IMR-90 (cell line): ENCODE data around the gene AFAP1L1. TPM values are rescaled to one million over a fixed set of nuclear protein-coding genes. Genes with fewer than 3 reads are reported as not detected.

Experiments
- ATAC-seq: fragments of 200-7000 bp; cut with Tn5 transposase; 2 replicates; pipeline ENCODE4 v1.9.1; 2020; ENCODE audit warnings: low read depth, mild to moderate bottlenecking, moderate library complexity
- BruUV-seq: library from RNA; stranded (reverse); fragments of 400-500 nt; replicated peaks from 2 replicates; lab custom pipeline; 2021; lab: Mats Ljungman, UMichigan
- CTCF ChIA-PET: fragments of 300-600 bp; formaldehyde crosslinking; extraction: SDS; loops from one replicate; lab custom pipeline; 2021; ENCODE audit warnings: antibody characterized with exemption; lab: Yijun Ruan, JAX
- POLR2A ChIA-PET: fragments of 300-600 bp; sonication (Branson Sonifier 250); formaldehyde crosslinking; loops from one replicate; lab custom pipeline; 2022; ENCODE audit warnings: antibody characterized with exemption; ENCODE audit not compliant: unreplicated experiment; lab: Charles Lee
- DNase-seq: peaks from one replicate; pipeline ENCODE4 v3.0.0; 2013
- H2AFZ ChIP-seq: replicated peaks from 2 replicates; pipeline ENCODE3; 2013; ENCODE audit warnings: low read length, mild to moderate bottlenecking; ENCODE audit not compliant: poor library complexity
- H2AK5ac ChIP-seq: 2 replicates; pipeline ENCODE4 v1.6.1; 2013; ENCODE audit warnings: low read depth, low read length, inconsistent platforms
- H2AK9ac ChIP-seq: replicated peaks from 2 replicates; pipeline ENCODE3; 2013; ENCODE audit warnings: mild to moderate bottlenecking, low read depth, low read length, moderate library complexity; ENCODE audit not compliant: poor library complexity
- H2BK120ac ChIP-seq: 2 replicates; pipeline ENCODE4 v1.6.1; 2013; ENCODE audit warnings: low read depth, low read length, inconsistent platforms
- H2BK15ac ChIP-seq: 3 replicates; pipeline ENCODE4 v1.6.1; 2013; ENCODE audit warnings: low read depth, low read length, inconsistent platforms
- H2BK20ac ChIP-seq: 2 replicates; pipeline ENCODE4 v1.6.1; 2013; ENCODE audit warnings: low read depth, mild to moderate bottlenecking, inconsistent platforms, low read length, moderate library complexity
- H2BK5ac ChIP-seq: 2 replicates; pipeline ENCODE4 v1.6.1; 2013; ENCODE audit warnings: mild to moderate bottlenecking, low read depth, low read length, inconsistent platforms; ENCODE audit not compliant: poor library complexity, severe bottlenecking
- H3K14ac ChIP-seq: replicated peaks from 2 replicates; pipeline ENCODE4 v1.6.1; 2013; ENCODE audit warnings: low read depth, low read length, inconsistent platforms
- H3K18ac ChIP-seq: 2 replicates; pipeline ENCODE4 v1.6.1; 2013; ENCODE audit warnings: low read depth, low read length, control low read depth
- H3K23ac ChIP-seq: 2 replicates; pipeline ENCODE4 v1.6.1; 2013; ENCODE audit warnings: low read depth, low read length, inconsistent platforms
- H3K27ac ChIP-seq: 2 replicates; pipeline ENCODE4 v1.5.1; 2013; ENCODE audit warnings: mild to moderate bottlenecking, control low read depth, low read length; ENCODE audit not compliant: insufficient read depth
- H3K27me3 ChIP-seq: 2 replicates; pipeline ENCODE4 v1.6.1; 2013; ENCODE audit warnings: low read length; ENCODE audit not compliant: control insufficient read depth, insufficient read depth
- H3K36me3 ChIP-seq: 2 replicates; pipeline ENCODE4 v1.6.1; 2013; ENCODE audit warnings: low read length, mixed read lengths; ENCODE audit not compliant: control insufficient read depth, insufficient read depth
- H3K4ac ChIP-seq: 2 replicates; pipeline ENCODE4 v1.6.1; 2013; ENCODE audit warnings: low read depth, low read length, inconsistent platforms
- H3K4me1 ChIP-seq: 2 replicates; pipeline ENCODE4 v1.6.1; 2013; ENCODE audit warnings: low read length, mixed read lengths; ENCODE audit not compliant: control insufficient read depth, insufficient read depth
- H3K4me2 ChIP-seq: 2 replicates; pipeline ENCODE4 v1.6.1; 2013; ENCODE audit warnings: low read depth, mild to moderate bottlenecking, control low read depth, low read length, moderate library complexity
- H3K4me3 ChIP-seq: 2 replicates; pipeline ENCODE4 v1.5.1; 2013; ENCODE audit warnings: low read depth, mild to moderate bottlenecking, control low read depth, low read length, moderate library complexity; ENCODE audit not compliant: insufficient read depth
- H3K56ac ChIP-seq: 2 replicates; pipeline ENCODE4 v1.6.1; 2013; ENCODE audit warnings: low read length, inconsistent platforms; ENCODE audit not compliant: insufficient read depth; ENCODE audit errors: extremely low read depth
- H3K79me1 ChIP-seq, 2 experiments: 2 replicates each; pipeline ENCODE4 v1.6.1; 2013; ENCODE audit warnings: low read length in 2 of 2, inconsistent platforms in 1 of 2, low read depth in 1 of 2
- H3K9ac ChIP-seq: 2 replicates; pipeline ENCODE4 v1.6.1; 2013; ENCODE audit warnings: low read depth, low read length, control low read depth
- H3K9me1 ChIP-seq: 2 replicates; pipeline ENCODE4 v1.6.1; 2013; ENCODE audit warnings: low read length, inconsistent platforms; ENCODE audit not compliant: insufficient read depth
- H3K9me3 ChIP-seq: 2 replicates; pipeline ENCODE4 v1.6.1; 2013; ENCODE audit warnings: low read length; ENCODE audit not compliant: control insufficient read depth, insufficient read depth
- H4K20me1 ChIP-seq: 2 replicates; pipeline ENCODE4 v1.6.1; 2013; ENCODE audit warnings: low read length, inconsistent platforms; ENCODE audit not compliant: insufficient read depth
- H4K5ac ChIP-seq: 2 replicates; pipeline ENCODE4 v1.6.1; 2013; ENCODE audit warnings: mild to moderate bottlenecking, low read depth, low read length, control low read depth
- H4K8ac ChIP-seq, 2 experiments: 2 replicates each; pipeline ENCODE4 v1.6.1; 2013; ENCODE audit warnings: low read depth in 2 of 2, low read length in 2 of 2, control low read depth in 1 of 2, inconsistent platforms in 1 of 2
- H4K91ac ChIP-seq: 2 replicates; pipeline ENCODE4 v1.6.1; 2013; ENCODE audit warnings: low read depth, low read length, inconsistent platforms; ENCODE audit not compliant: insufficient read depth
- BHLHE40 ChIP-seq: fragments of 150-350 bp; IDR thresholded peaks from 2 replicates; pipeline ENCODE4 v1.6.1; 2016; ENCODE audit warnings: mild to moderate bottlenecking, low read depth, low read length
- CHD1 ChIP-seq: IDR thresholded peaks from 2 replicates; pipeline ENCODE4 v1.6.1; 2012; ENCODE audit warnings: low read depth, low read length, improper control_type of control experiment
- ELK1 ChIP-seq: fragments of 150-350 bp; IDR thresholded peaks from 2 replicates; pipeline ENCODE4 v1.6.1; 2016; ENCODE audit warnings: low read depth, mild to moderate bottlenecking, low read length, moderate library complexity, borderline replicate concordance
- MAZ ChIP-seq: IDR thresholded peaks from 2 replicates; pipeline ENCODE4 v1.6.1; 2012; ENCODE audit warnings: low read depth, mild to moderate bottlenecking, low read length, improper control_type of control experiment, moderate library complexity, borderline replicate concordance
- NFE2L2 ChIP-seq: fragments of 150-350 bp; IDR thresholded peaks from 2 replicates; pipeline ENCODE4 v1.6.1; 2016; ENCODE audit warnings: low read depth, mild to moderate bottlenecking, low read length
- POLR2A ChIP-seq: IDR thresholded peaks from 2 replicates; pipeline ENCODE4 v1.6.1; 2012; ENCODE audit warnings: mild to moderate bottlenecking, low read depth, low read length
- RAD21 ChIP-seq: IDR thresholded peaks from 2 replicates; pipeline ENCODE4 v1.6.1; 2012; ENCODE audit warnings: low read length, improper control_type of control experiment
- RCOR1 ChIP-seq: IDR thresholded peaks from 2 replicates; pipeline ENCODE4 v1.6.1; 2012; ENCODE audit warnings: mild to moderate bottlenecking, low read length, improper control_type of control experiment; ENCODE audit not compliant: insufficient replicate concordance
- SMC3 ChIP-seq: fragments of 150-350 bp; IDR thresholded peaks from 2 replicates; pipeline ENCODE4 v1.6.1; 2016; ENCODE audit warnings: low read depth, mild to moderate bottlenecking, antibody characterized with exemption, low read length, moderate library complexity
- WGBS, 2 experiments: methylation state at CpG; one replicate each; pipeline versions ENCODE4 v1.1.5 to v1.1.7; 2013; ENCODE audit warnings: missing lambda C conversion rate in 2 of 2; ENCODE audit not compliant: insufficient read length in 1 of 2; ENCODE audit errors: extremely low coverage in 2 of 2; 5-methylcytosine and 5-hydroxymethylcytosine counted together
- dilution Hi-C: fragments of 300-500 bp; cut with HindIII; formaldehyde crosslinking; loops from one replicate; pipeline ENCODE4 v1.14.3; 2018; ENCODE audit warnings: low sequenced_read_pairs; ENCODE audit not compliant: unreplicated experiment
- in situ Hi-C: fragments of 300-500 bp; cut with MboI; formaldehyde crosslinking; loops from 3 replicates; pipeline ENCODE4 v1.14.3; 2019; ENCODE audit warnings: low sequenced_read_pairs, inconsistent platforms, mixed read lengths
- intact Hi-C: fragments of 100-400 bp; cut with micrococcal nuclease; formaldehyde crosslinking; loops from 2 replicates; pipeline ENCODE4 v1.10.0; 2022
- polyA plus RNA-seq, 3 experiments: library from polyadenylated mRNA; depleted of rRNA; stranded (reverse); fragments of >200 nt; gene quantifications; 2 replicates each; pipeline ENCODE4 v1.2.3, GENCODE V29; 2012; ENCODE audit warnings: low replicate concordance in 1 of 3
- total RNA-seq: library from RNA; depleted of rRNA; stranded (reverse); fragments of >200 nt; gene quantifications from 2 replicates; pipeline ENCODE4 v1.2.3, GENCODE V29; 2012
- TF ChIP-seq, protein P1 (sequence below): fragments of 150-350 bp; IDR thresholded peaks from 2 replicates; pipeline ENCODE4 v1.6.1; 2017; ENCODE audit warnings: mild to moderate bottlenecking, antibody characterized with exemption, low read length, low read depth

The AFAP1L1 gene
- total and polyA plus RNA-seq, 2 of the 4 experiments (the other 2 are of a cell fraction): 3.3 to 5.7 TPM

DNA sequence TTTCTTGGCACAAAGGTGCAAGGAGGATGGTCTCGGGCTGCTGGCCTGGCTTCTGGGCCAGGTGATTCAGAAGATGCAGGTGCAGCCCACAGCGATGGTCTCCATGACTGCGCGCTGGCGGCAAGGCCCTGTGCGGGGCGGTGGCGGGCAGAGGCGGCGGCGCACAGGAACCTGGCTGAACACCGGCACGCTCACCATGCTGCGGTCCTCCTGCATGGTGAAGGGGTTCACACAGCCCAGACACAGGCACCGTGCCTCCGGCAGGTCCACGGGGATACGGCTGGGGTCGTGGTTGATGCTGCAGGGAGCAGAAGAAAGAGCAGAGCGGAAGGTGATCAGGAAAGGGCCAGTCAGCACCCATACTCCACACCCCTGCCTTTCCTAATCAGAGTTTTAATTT, 102.6 kb downstream of the AFAP1L1 start:
- intact Hi-C loops: no loop called here
- POLR2A ChIA-PET: no interaction called here

More for the DNA sequence above, 102.6 kb downstream of the AFAP1L1 start:
- no peak overlapping the region for H4K8ac ChIP-seq
- no peak overlapping the region for H3K4me3 ChIP-seq
- H3K14ac ChIP-seq: no peak overlapping the region
- no peak overlapping the region for H3K9ac ChIP-seq
- dilution Hi-C loops (no loop called here), in situ Hi-C loops (loop anchor here (5.0 kb wide), 1 partner anchor 188 kb away; no protein-coding TSS in a partner anchor)
- no peaks in the 10 kb centered on the region for H3K79me1 ChIP-seq
- no TSS peak for BruUV-seq
- no peak overlapping the region for H2BK5ac ChIP-seq
- H4K91ac ChIP-seq: no peak overlapping the region
- H3K36me3 ChIP-seq: no peaks in the 10 kb centered on the region
- H3K23ac ChIP-seq: no peak overlapping the region
- no peak overlapping the region for H3K4ac ChIP-seq
- 96% methylated on average over 14 of the region's 20 CpGs; no CpG with 5 or more reads in 1 of the 2 experiments for WGBS, 2 experiments
- 0 out of 2 replicates have a peak, but pooled peaks cover 5% of the 10 kb centered on the region for H3K9me1 ChIP-seq
- no peak overlapping the region for H3K27ac ChIP-seq
- H2BK20ac ChIP-seq: no peak overlapping the region
- no peaks in the 10 kb centered on the region for H4K20me1 ChIP-seq
- DNase-seq (no peak), ATAC-seq (no peak)
- no peaks in the 10 kb centered on the region for H3K27me3 ChIP-seq
- no peak overlapping the region for H3K18ac ChIP-seq
- H2AK5ac ChIP-seq: no peak overlapping the region
- no peak overlapping the region for H4K5ac ChIP-seq
- no peak overlapping the region for H2AFZ ChIP-seq
- TF ChIP-seq BHLHE40 (no peak), NFE2L2 (no peak), POLR2A (no peak), CHD1 (no peak), SMC3 (no peak), RCOR1 (no peak), MAZ (no peak), RAD21 (no peak), ELK1 (no peak)
- TF ChIP-seq, protein P1, sequence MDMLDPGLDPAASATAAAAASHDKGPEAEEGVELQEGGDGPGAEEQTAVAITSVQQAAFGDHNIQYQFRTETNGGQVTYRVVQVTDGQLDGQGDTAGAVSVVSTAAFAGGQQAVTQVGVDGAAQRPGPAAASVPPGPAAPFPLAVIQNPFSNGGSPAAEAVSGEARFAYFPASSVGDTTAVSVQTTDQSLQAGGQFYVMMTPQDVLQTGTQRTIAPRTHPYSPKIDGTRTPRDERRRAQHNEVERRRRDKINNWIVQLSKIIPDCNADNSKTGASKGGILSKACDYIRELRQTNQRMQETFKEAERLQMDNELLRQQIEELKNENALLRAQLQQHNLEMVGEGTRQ: no peak
- no peak overlapping the region for H2AK9ac ChIP-seq
- H3K9me3 ChIP-seq: no peaks in the 10 kb centered on the region
- no peak overlapping the region for H3K56ac ChIP-seq
- CTCF ChIA-PET: interaction anchor here (1.8 kb wide), 1 partner anchor 60 kb away, joined by 7 read pairs; no protein-coding TSS in a partner anchor
- H3K4me2 ChIP-seq: no peak overlapping the region
- H2BK120ac ChIP-seq: no peak overlapping the region
- H3K4me1 ChIP-seq: no peaks in the 10 kb centered on the region
- H2BK15ac ChIP-seq: no peak overlapping the region
